K562 (cell line): Measurements from ENCODE around the gene ARMS2. TPM values are rescaled to one million over a fixed set of nuclear protein-coding genes. Genes with fewer than 3 reads are reported as not detected.

Experiments
- ATAC-seq: fragments of 200-7000 bp; cut with Tn5 transposase; 3 replicates; pipeline ENCODE4 v1.9.1; 2020; ENCODE audit warnings: moderate library complexity
- BruUV-seq: library from RNA; stranded (reverse); fragments of 400-500 nt; replicated peaks from 2 replicates; lab custom pipeline; 2021; lab: Mats Ljungman, UMichigan
- CTCF ChIA-PET: fragments of 300-600 bp; formaldehyde crosslinking; extraction: SDS; loops from one replicate; lab custom pipeline; 2021; ENCODE audit warnings: low intra/inter-chr PET ratio; lab: Yijun Ruan, JAX
- POLR2A ChIA-PET: fragments of 300-600, 350-650 bp; sonication (Branson Sonifier 250); formaldehyde crosslinking; extraction: SDS; loops from one replicate; lab custom pipeline; 2021; ENCODE audit warnings: antibody characterized with exemption, inconsistent platforms; lab: Yijun Ruan, JAX
- DNase-seq, 4 experiments: peaks; one replicate each; pipeline versions ENCODE4 v3.0.0 to v3.0.0-alpha.2; 2011 to 2018; ENCODE audit warnings: low spot score in 3 of 4, mixed read lengths in 3 of 4; ENCODE audit errors: extremely low read depth in 1 of 4
- FAIRE-seq: peaks from 2 replicates; lab custom pipeline; 2011; peaks lifted over from hg19 to GRCh38; lab: Jason Lieb, UNC
- H2AFZ ChIP-seq: 2 replicates; pipeline ENCODE4 v1.6.0; 2011; ENCODE audit warnings: low read depth, low read length, control low read depth, inconsistent platforms
- H3K27ac ChIP-seq: fragments of 200-600 bp; 3 replicates; pipeline ENCODE4 v1.8.0; 2011; ENCODE audit warnings: low read depth, mild to moderate bottlenecking, control low read depth, inconsistent platforms, low read length, moderate library complexity, mixed read lengths; ENCODE audit errors: extremely low read depth
- H3K27me3 ChIP-seq, 2 experiments: fragments of 300-600 bp in 1 of 2; 2 replicates in 1 of 2; 3 replicates in 1 of 2; pipeline versions ENCODE4 v1.6.0 to v1.8.0; 2011; ENCODE audit warnings: inconsistent platforms in 2 of 2, low read length in 2 of 2, mild to moderate bottlenecking in 1 of 2, mixed read lengths in 1 of 2, moderate library complexity in 1 of 2; ENCODE audit not compliant: control insufficient read depth in 2 of 2, insufficient read depth in 2 of 2
- H3K36me3 ChIP-seq: fragments of 300-600 bp; 3 replicates; pipeline ENCODE4 v1.8.0; 2011; ENCODE audit warnings: mild to moderate bottlenecking, low read length, inconsistent platforms; ENCODE audit not compliant: control insufficient read depth, insufficient read depth
- H3K4me1 ChIP-seq, 2 experiments: fragments of 200-600 bp in 1 of 2; replicated peaks in 1 of 2; 2 replicates in 1 of 2; 3 replicates in 1 of 2; pipeline versions ENCODE4 v1.5.1 to v1.8.0; 2011; ENCODE audit warnings: inconsistent platforms in 2 of 2, low read length in 2 of 2, mild to moderate bottlenecking in 1 of 2, mixed read lengths in 1 of 2, moderate library complexity in 1 of 2; ENCODE audit not compliant: control insufficient read depth in 2 of 2, insufficient read depth in 2 of 2
- H3K4me2 ChIP-seq: 2 replicates; pipeline ENCODE4 v1.6.1; 2011; ENCODE audit warnings: low read length, control low read depth, inconsistent platforms, mixed read lengths; ENCODE audit not compliant: insufficient read depth
- H3K4me3 ChIP-seq: fragments of 200-600 bp; sonication (generic), shearing (Covaris generic); 2 replicates; pipeline ENCODE4 v1.5.1; 2016; ENCODE audit warnings: control low read depth, inconsistent platforms
- H3K79me2 ChIP-seq: fragments of 200-600 bp; 3 replicates; pipeline ENCODE4 v1.8.0; 2011; ENCODE audit warnings: low read length, inconsistent platforms; ENCODE audit not compliant: control insufficient read depth, insufficient read depth
- H3K9ac ChIP-seq, 2 experiments: 2 replicates each; pipeline versions ENCODE4 v1.6.0 to v1.6.1; 2011; ENCODE audit warnings: low read depth in 2 of 2, low read length in 2 of 2, control low read depth in 1 of 2, inconsistent platforms in 1 of 2, mild to moderate bottlenecking in 1 of 2, mixed read lengths in 1 of 2; ENCODE audit not compliant: insufficient read depth in 1 of 2
- H3K9me1 ChIP-seq: one replicate; pipeline ENCODE4 v1.6.0; 2011; ENCODE audit warnings: inconsistent platforms, mild to moderate bottlenecking, low read length, moderate library complexity; ENCODE audit not compliant: control insufficient read depth, insufficient read depth
- H3K9me3 ChIP-seq: replicated peaks from 2 replicates; pipeline ENCODE4 v1.5.1; 2011; ENCODE audit warnings: low read depth, low read length, inconsistent platforms; ENCODE audit not compliant: control insufficient read depth, insufficient read depth
- H4K20me1 ChIP-seq: replicated peaks from 2 replicates; pipeline ENCODE4 v1.6.1; 2011; ENCODE audit warnings: low read length, inconsistent platforms, mixed read lengths; ENCODE audit not compliant: control insufficient read depth, insufficient read depth
- CHD2 ChIP-seq: IDR thresholded peaks from 2 replicates; pipeline ENCODE4 v1.6.1; 2011; ENCODE audit warnings: low read depth, low read length
- ESRRB ChIP-seq: fragments of 250-450 bp; sonication (Bioruptor Pico); IDR thresholded peaks from 2 replicates; pipeline ENCODE4 v1.5.0; 2020; ENCODE audit warnings: mild to moderate bottlenecking, moderate library complexity, borderline replicate concordance
- FOXK1 ChIP-seq: sonication (generic); formaldehyde crosslinking; IDR thresholded peaks from 2 replicates; pipeline ENCODE4 v1.8.0; 2022; ENCODE audit warnings: missing genetic modification reagents, mild to moderate bottlenecking, borderline replicate concordance
- HDAC3 ChIP-seq: fragments of 450-650 bp; IDR thresholded peaks from 2 replicates; pipeline ENCODE4 v1.6.1; 2018; ENCODE audit warnings: borderline replicate concordance, mild to moderate bottlenecking, moderate library complexity; ENCODE audit not compliant: partially characterized antibody
- MCM2 ChIP-seq: fragments of 450-650 bp; IDR thresholded peaks from 2 replicates; pipeline ENCODE4 v1.6.1; 2017; ENCODE audit warnings: low read depth, mild to moderate bottlenecking
- MYNN ChIP-seq, 2 experiments: sonication (generic); formaldehyde crosslinking in 1 of 2; IDR thresholded peaks; 2 replicates each; pipeline versions ENCODE4 v1.5.0 to v1.6.1; 2016 to 2020; ENCODE audit warnings: antibody characterized with exemption in 1 of 2, missing genetic modification reagents in 1 of 2
- NFATC3 ChIP-seq: fragments of 450-650 bp; IDR thresholded peaks from 2 replicates; pipeline ENCODE4 v1.6.1; 2017; ENCODE audit warnings: mild to moderate bottlenecking
- POLR2AphosphoS2 ChIP-seq: IDR thresholded peaks from 2 replicates; pipeline ENCODE4 v1.6.1; 2012; ENCODE audit warnings: low read length, improper control_type of control experiment
- SMARCA5 ChIP-seq: fragments of 450-650 bp; IDR thresholded peaks from 2 replicates; pipeline ENCODE4 v1.6.1; 2016
- SP1 ChIP-seq: sonication (generic); formaldehyde crosslinking; IDR thresholded peaks from 2 replicates; pipeline ENCODE4 v1.8.1; 2022; ENCODE audit warnings: mild to moderate bottlenecking, missing genetic modification reagents
- SRSF3 ChIP-seq: fragments of 200-400 bp; formaldehyde crosslinking; IDR thresholded peaks from 2 replicates; pipeline ENCODE4 v1.6.1; 2016; ENCODE audit warnings: mild to moderate bottlenecking, low read length, moderate library complexity; ENCODE audit not compliant: insufficient read depth
- TAF7 ChIP-seq: fragments of 450-650 bp; IDR thresholded peaks from 2 replicates; pipeline ENCODE4 v1.6.1; 2016; ENCODE audit warnings: missing genetic modification characterization, missing compliant biosample characterization
- ZFX ChIP-seq: sonication (generic); formaldehyde crosslinking; IDR thresholded peaks from 2 replicates; pipeline ENCODE4 v1.8.0; 2022; ENCODE audit warnings: mild to moderate bottlenecking, missing genetic modification reagents, moderate library complexity
- ZNF3 ChIP-seq: fragments of 250-450 bp; sonication (Bioruptor Pico); IDR thresholded peaks from 2 replicates; pipeline ENCODE4 v1.5.0; 2021; ENCODE audit warnings: mild to moderate bottlenecking, moderate library complexity
- WGBS: fragments of 100-300 bp; shearing (Covaris generic); methylation state at CpG from one replicate; pipeline ENCODE4 v1.1.6; 2016; ENCODE audit warnings: low coverage, mixed read lengths; ENCODE audit not compliant: insufficient coverage; ENCODE audit errors: missing lambda C conversion rate; 5-methylcytosine and 5-hydroxymethylcytosine counted together
- in situ Hi-C: fragments of 300-500 bp; cut with MboI; formaldehyde crosslinking; loops from 4 replicates; pipeline ENCODE4 v1.15.0; 2018; ENCODE audit warnings: inconsistent platforms, mixed read lengths
- intact Hi-C: fragments of 100-400 bp; cut with micrococcal nuclease; formaldehyde crosslinking; loops from 2 replicates; pipeline ENCODE4 v1.14.2; 2022
- polyA plus RNA-seq, 8 experiments: library from polyadenylated mRNA; depleted of rRNA in 4 of 8; stranded (reverse) in 5 of 8; unstranded in 3 of 8; fragments of >200 nt; fragmentation: Nextera tagmentation in 2 of 8; fragmentation: Illumina TruSeq in 1 of 8; extraction: Ambion mirVana in 2 of 8; extraction: Trizol in 1 of 8; gene quantifications; 2 replicates each; pipeline versions ENCODE4 v1.2.1 to v1.2.3, GENCODE V29; 2011 to 2014; ENCODE audit warnings: inconsistent platforms in 1 of 8, missing spikeins in 1 of 8
- total RNA-seq, 7 experiments: library from RNA; depleted of rRNA in 6 of 7; stranded (reverse); fragments of >200 nt in 6 of 7; fragmentation: Illumina TruSeq in 2 of 7; extraction: Trizol in 2 of 7; gene quantifications; 2 replicates each; pipeline versions ENCODE4 v1.2.1 to v1.2.3, GENCODE V29; 2011 to 2021; ENCODE audit warnings: low replicate concordance in 1 of 7
- TF ChIP-seq, protein P1 (sequence below): sonication (generic); formaldehyde crosslinking; IDR thresholded peaks from 2 replicates; pipeline ENCODE4 v1.8.0; 2022; ENCODE audit warnings: missing genetic modification reagents, mild to moderate bottlenecking, borderline replicate concordance
- TF ChIP-seq, protein P2 (sequence below): sonication (generic); formaldehyde crosslinking; IDR thresholded peaks from 2 replicates; pipeline ENCODE4 v1.8.1; 2023; ENCODE audit warnings: mild to moderate bottlenecking, missing genetic modification reagents
- TF ChIP-seq, protein P3 (sequence below): fragments of 450-650 bp; conservative IDR thresholded peaks from 2 replicates; pipeline ENCODE4 v1.6.1; 2016; ENCODE audit warnings: missing genetic modification characterization, low read depth, mild to moderate bottlenecking, control low read depth, missing compliant biosample characterization

Gene ARMS2
- total and polyA plus RNA-seq, 9 of the 15 experiments (the other 6 are each of a cell fraction or from before 2014, with no cell fraction given) = not detected

DNA sequence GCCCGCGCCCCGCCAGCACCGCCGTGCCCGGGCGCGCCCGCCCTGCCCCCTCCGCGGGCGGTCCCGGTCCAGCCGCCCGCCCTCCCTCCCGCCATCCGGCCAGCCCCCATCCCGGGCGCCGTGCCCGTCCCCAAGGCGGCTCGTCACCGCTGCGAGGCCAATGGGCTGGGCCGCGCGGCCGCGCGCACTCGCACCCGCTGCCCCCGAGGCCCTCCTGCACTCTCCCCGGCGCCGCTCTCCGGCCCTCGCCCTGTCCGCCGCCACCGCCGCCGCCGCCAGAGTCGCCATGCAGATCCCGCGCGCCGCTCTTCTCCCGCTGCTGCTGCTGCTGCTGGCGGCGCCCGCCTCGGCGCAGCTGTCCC lies 6.9 kb downstream of the ARMS2 start, which contains the start of gene HTRA1:
Gene HTRA1, plus strand, starts transcription at position 187 of the 362 bp plus-strand sequence. Its CDS starts 100 bp downstream, at position 287.
- WGBS = no CpG with 5 or more reads among the region's 56 CpGs
- Histone ChIP-seq H3K27ac (no peak within 1 kb of the TSS), H3K9me1 (no peaks in the 10 kb centered on the region), H3K36me3 (no peaks in the 10 kb centered on the region), H3K4me1 (no peaks in the 10 kb centered on the region), H3K9me3 (no peaks in the 10 kb centered on the region), H3K9ac (no peak within 1 kb of the TSS), H3K4me2 (no peak within 1 kb of the TSS), H3K79me2 (no peaks in the 10 kb centered on the region), H2AFZ (no peak within 1 kb of the TSS), H3K27me3 (peaks cover 0 to 42% of the 10 kb centered on the region in 2 experiments; a peak in 3 of 5 replicates), H3K4me3 (no peak within 1 kb of the TSS), H4K20me1 (no peaks in the 10 kb centered on the region)
- TF ChIP-seq, protein P1, sequence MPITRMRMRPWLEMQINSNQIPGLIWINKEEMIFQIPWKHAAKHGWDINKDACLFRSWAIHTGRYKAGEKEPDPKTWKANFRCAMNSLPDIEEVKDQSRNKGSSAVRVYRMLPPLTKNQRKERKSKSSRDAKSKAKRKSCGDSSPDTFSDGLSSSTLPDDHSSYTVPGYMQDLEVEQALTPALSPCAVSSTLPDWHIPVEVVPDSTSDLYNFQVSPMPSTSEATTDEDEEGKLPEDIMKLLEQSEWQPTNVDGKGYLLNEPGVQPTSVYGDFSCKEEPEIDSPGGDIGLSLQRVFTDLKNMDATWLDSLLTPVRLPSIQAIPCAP (CRISPR knock-in tag) = no peak
- no peak for TF ChIP-seq CHD2
- no peak for TF ChIP-seq SRSF3
- no peak for TF ChIP-seq ESRRB
- no peak for TF ChIP-seq ZNF3 (CRISPR knock-in tag)
- no peak for TF ChIP-seq FOXK1 (CRISPR knock-in tag)
- TF ChIP-seq, protein P2, sequence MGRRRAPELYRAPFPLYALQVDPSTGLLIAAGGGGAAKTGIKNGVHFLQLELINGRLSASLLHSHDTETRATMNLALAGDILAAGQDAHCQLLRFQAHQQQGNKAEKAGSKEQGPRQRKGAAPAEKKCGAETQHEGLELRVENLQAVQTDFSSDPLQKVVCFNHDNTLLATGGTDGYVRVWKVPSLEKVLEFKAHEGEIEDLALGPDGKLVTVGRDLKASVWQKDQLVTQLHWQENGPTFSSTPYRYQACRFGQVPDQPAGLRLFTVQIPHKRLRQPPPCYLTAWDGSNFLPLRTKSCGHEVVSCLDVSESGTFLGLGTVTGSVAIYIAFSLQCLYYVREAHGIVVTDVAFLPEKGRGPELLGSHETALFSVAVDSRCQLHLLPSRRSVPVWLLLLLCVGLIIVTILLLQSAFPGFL (CRISPR knock-in tag) = no peak
- no peak for TF ChIP-seq SP1 (CRISPR knock-in tag)
- TF ChIP-seq NFATC3 = no peak
- no peak for TF ChIP-seq POLR2AphosphoS2
- no peak for TF ChIP-seq SMARCA5
- TF ChIP-seq, protein P3, sequence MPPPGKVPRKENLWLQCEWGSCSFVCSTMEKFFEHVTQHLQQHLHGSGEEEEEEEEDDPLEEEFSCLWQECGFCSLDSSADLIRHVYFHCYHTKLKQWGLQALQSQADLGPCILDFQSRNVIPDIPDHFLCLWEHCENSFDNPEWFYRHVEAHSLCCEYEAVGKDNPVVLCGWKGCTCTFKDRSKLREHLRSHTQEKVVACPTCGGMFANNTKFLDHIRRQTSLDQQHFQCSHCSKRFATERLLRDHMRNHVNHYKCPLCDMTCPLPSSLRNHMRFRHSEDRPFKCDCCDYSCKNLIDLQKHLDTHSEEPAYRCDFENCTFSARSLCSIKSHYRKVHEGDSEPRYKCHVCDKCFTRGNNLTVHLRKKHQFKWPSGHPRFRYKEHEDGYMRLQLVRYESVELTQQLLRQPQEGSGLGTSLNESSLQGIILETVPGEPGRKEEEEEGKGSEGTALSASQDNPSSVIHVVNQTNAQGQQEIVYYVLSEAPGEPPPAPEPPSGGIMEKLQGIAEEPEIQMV (tag) = no peak
- TF ChIP-seq ZFX (CRISPR knock-in tag) = no peak
- TF ChIP-seq HDAC3 = no peak
- TF ChIP-seq TAF7 (tag) = no peak
- TF ChIP-seq MCM2 = no peak
- no peak for TF ChIP-seq MYNN (IDR thresholded peaks at IDR 0.05)
- TF ChIP-seq MYNN (CRISPR knock-in tag; IDR thresholded peaks at IDR 0.05) = no peak
- no TSS peak for BruUV-seq
- intact Hi-C loops (no loop called here), in situ Hi-C loops (no loop called here)
- DNase-seq = no peak
- POLR2A ChIA-PET = no interaction called here
- ATAC-seq = no peak
- CTCF ChIA-PET = no interaction called here
- no peak for FAIRE-seq
